Measurements from ENCODE around the gene KAT14. TPM values are rescaled to one million over a fixed set of nuclear protein-coding genes. Genes with fewer than 3 reads are reported as not detected.

Gene KAT14
- total RNA-seq = 13.2 and 18.0 TPM in 2 replicates

GRCh38 chr20:18137412-18138265 is at the start of gene KAT14, which contains the start of gene PET117:
KAT14 (plus strand) TSS chr20:18137863; CDS start chr20:18142661, 4,798 bp downstream.
PET117 (plus strand) TSS chr20:18137863; CDS start chr20:18137956, 93 bp downstream.

Other genes with a start within 250 kb of the KAT14 start
- 73.7 and 79.0 TPM in 2 replicates for gene SNX5, start 169.1 kb upstream of the KAT14 start, total RNA-seq
- 10.3 and 11.9 TPM in 2 replicates for gene MGME1, start 168.8 kb upstream of the KAT14 start, total RNA-seq
- gene OVOL2, start 79.9 kb upstream of the KAT14 start, total RNA-seq = not detected in 2 replicates
- 8.3 and 8.5 TPM in 2 replicates for gene PET117, start within 50 bp of the KAT14 start, total RNA-seq
- 16.9 and 19.1 TPM in 2 replicates for gene ZNF133, start 150.7 kb downstream of the KAT14 start, total RNA-seq

Data from aortic smooth muscle cell (primary cell).